ENCODE data around the gene SCARB2. TPM values are rescaled to one million over a fixed set of nuclear protein-coding genes. Genes with fewer than 3 reads are reported as not detected.

Gene SCARB2
- total RNA-seq, 2 donors from 2014 or later: 169 to 392 TPM

DNA sequence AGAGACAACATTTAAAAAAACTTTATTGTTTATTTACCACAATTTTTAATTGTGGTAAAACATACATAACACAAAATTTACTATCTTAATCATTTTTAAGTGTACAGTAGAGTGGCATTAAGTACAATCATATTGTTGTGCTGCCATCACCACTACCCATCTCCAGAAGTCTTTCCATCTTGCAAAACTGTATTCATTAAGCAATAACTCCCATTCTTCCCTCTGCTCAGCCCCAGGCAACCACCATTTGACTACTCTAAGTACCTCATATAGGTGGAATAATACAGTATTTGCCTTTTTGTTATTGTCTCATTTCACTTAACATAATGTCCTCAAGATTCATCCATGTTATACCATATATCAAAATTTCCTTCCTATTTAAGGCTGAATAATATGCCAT is 25.1 kb upstream of the SCARB2 start:
- H3K4me1 ChIP-seq (replicated peaks): no peaks in the 10 kb centered on the region
- TF ChIP-seq CTCF (IDR thresholded peaks at IDR 0.05): no peak
- TF ChIP-seq POLR2AphosphoS5 (IDR thresholded peaks at IDR 0.05): no peak
- no peak for TF ChIP-seq POLR2A (IDR thresholded peaks at IDR 0.05)
- H3K9me3 ChIP-seq: no peaks in the 10 kb centered on the region
- no peak overlapping the region for H3K27ac ChIP-seq
- no peak for DNase-seq (ENCODE audit: low spot score)
- intact Hi-C loops (cut with DNase I): no loop called here
- no peaks in the 10 kb centered on the region for H3K36me3 ChIP-seq
- H3K27me3 ChIP-seq (replicated peaks; ENCODE audit: insufficient read depth): no peaks in the 10 kb centered on the region
- H3K4me3 ChIP-seq: no peak overlapping the region

DNA sequence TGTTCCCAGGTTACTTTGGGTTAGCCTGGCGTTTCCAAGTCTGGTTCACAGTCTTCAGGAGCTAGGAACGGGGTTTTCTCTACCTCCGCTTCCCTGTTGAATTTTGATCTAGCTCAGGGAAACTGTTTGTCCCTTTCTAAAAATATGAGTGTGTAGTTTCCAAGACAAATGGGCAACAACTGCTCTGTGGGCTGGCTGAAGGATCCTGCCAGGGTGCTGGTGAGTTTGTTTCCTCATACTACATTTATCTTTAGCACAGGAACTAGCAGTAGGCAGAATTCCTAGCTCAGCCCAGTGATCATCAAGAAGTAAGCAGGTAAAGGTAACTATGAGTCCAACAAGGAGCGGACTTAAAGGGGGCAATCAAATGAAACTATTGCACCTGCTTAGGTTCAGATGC is 24.6 kb upstream of the SCARB2 start:
- Histone ChIP-seq H3K27me3 (replicated peaks; ENCODE audit: insufficient read depth) (no peaks in the 10 kb centered on the region), H3K9me3 (no peaks in the 10 kb centered on the region), H3K4me1 (replicated peaks) (no peaks in the 10 kb centered on the region), H3K36me3 (no peaks in the 10 kb centered on the region), H3K27ac (peak overlapping the region; percentile 6 to 24), H3K4me3 (no peak overlapping the region)
- TF ChIP-seq POLR2A (IDR thresholded peaks at IDR 0.05) (no peak), CTCF (IDR thresholded peaks at IDR 0.05) (no peak), POLR2AphosphoS5 (IDR thresholded peaks at IDR 0.05) (no peak)
- WGBS: 79% methylated on average over 4 of the region's 4 CpGs
- intact Hi-C loops (cut with DNase I): no loop called here
- no peak for DNase-seq (ENCODE audit: low spot score)

GRCh38 chr4:76235915-76236314 is 22.3 kb upstream of the SCARB2 start:
- Histone ChIP-seq H3K4me3 (no peak overlapping the region), H3K9me3 (no peaks in the 10 kb centered on the region), H3K27me3 (replicated peaks; ENCODE audit: insufficient read depth) (no peaks in the 10 kb centered on the region), H3K27ac (peak overlapping the region; percentile 33 to 35), H3K4me1 (replicated peaks) (peaks cover 4% of the 10 kb centered on the region), H3K36me3 (no peaks in the 10 kb centered on the region)
- intact Hi-C loops (cut with DNase I): no loop called here
- no peak for DNase-seq (ENCODE audit: low spot score)
- WGBS: 31% methylated on average over 1 of the region's 1 CpG
- TF ChIP-seq POLR2AphosphoS5 (IDR thresholded peaks at IDR 0.05) (peak; percentile 51), CTCF (IDR thresholded peaks at IDR 0.05) (no peak)

DNA sequence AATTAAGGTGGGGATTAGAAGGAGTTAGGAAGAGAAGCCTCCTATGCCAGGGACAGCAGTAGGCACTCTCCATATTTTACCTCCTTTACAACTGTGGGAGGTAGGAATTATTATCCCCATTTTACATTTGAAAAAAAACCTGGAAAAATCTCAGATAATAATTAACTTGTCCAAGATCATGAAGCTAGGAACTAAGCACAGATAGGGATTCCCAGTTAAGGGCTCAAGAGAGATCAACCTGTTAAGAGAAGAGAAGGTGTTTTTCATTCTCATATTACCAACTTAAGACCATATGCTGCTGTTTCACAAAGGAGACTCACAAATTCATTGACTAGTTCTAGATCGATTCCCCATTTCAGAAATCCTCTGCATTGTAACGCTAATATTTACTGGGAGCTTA is 21.8 kb upstream of the SCARB2 start:
- intact Hi-C loops (cut with DNase I): no loop called here

More for the DNA sequence above, 21.8 kb upstream of the SCARB2 start:
- DNase-seq (ENCODE audit: low spot score): no peak
- Histone ChIP-seq H3K9me3 (no peaks in the 10 kb centered on the region), H3K4me1 (replicated peaks) (peaks cover 4% of the 10 kb centered on the region), H3K36me3 (no peaks in the 10 kb centered on the region), H3K4me3 (no peak overlapping the region), H3K27ac (peak overlapping the region; percentile 33 to 35), H3K27me3 (replicated peaks; ENCODE audit: insufficient read depth) (no peaks in the 10 kb centered on the region)
- 75% methylated on average over 2 of the region's 2 CpGs for WGBS
- no peak for TF ChIP-seq POLR2AphosphoS5 (IDR thresholded peaks at IDR 0.05)
- TF ChIP-seq CTCF (IDR thresholded peaks at IDR 0.05): no peak
- TF ChIP-seq POLR2A (IDR thresholded peaks at IDR 0.05): no peak
